ENCODE measurements around the gene BLM.

- no peak for TF ChIP-seq YY1 (IDR thresholded peaks at IDR 0.05; ENCODE audit: low read depth)
- TF ChIP-seq GABPA (IDR thresholded peaks at IDR 0.05; ENCODE audit: low read depth): no peak
- no peak for TF ChIP-seq SMC3 (IDR thresholded peaks at IDR 0.05; ENCODE audit: low read depth, low read length)
- no peak for TF ChIP-seq EP300 (IDR thresholded peaks at IDR 0.05; ENCODE audit: borderline replicate concordance in 1 of 2, low read depth in 1 of 2, low read length in 1 of 2)
- no peak for TF ChIP-seq RFX5 (IDR thresholded peaks at IDR 0.05; ENCODE audit: low read length)
- no peak for TF ChIP-seq CTCF (IDR thresholded peaks at IDR 0.05)
- no peak for TF ChIP-seq EZH2phosphoT487 (IDR thresholded peaks at IDR 0.05; ENCODE audit: borderline replicate concordance, low read depth)
- TF ChIP-seq FOXM1 (IDR thresholded peaks at IDR 0.05; ENCODE audit: low read depth): no peak
- no peak for TF ChIP-seq NRF1 (IDR thresholded peaks at IDR 0.05; ENCODE audit: low read depth, low read length)
- TF ChIP-seq ZBTB33 (IDR thresholded peaks at IDR 0.05; ENCODE audit: borderline replicate concordance, low read depth): no peak
Measured at GRCh38 chr15:90730290-90730689, 13.1 kb downstream of the BLM start.

All from SK-N-SH (cell line).